ENCODE measurements around the gene LRRC63.
A peak's percentile ranks its signal among the peaks of the same experiment; 100 is the strongest.

Gene LRRC63

DNA sequence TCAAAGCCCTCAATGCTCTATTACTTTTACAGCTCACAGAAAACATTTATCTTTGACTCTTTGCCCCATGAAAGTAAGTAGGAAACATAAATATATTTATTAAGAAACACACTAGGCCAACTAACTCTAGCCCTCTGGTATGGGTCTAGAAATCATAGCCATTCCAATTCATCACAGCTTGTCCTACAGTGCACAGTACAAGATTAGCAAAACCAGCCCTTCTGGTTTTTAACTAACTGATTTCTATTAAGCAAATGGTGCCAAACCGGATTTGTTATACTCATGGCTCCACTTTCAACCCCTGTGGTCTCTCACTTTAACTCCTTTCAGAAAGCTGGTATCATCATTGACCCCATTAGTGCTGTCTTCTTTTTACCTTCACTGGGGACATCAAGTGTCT is 5.6 kb upstream of the LRRC63 start:
- Histone ChIP-seq H2BK12ac (ENCODE audit: low read length) (no peak overlapping the region), H3K9me3 (replicated peaks in 1 of 2; ENCODE audit: control insufficient read depth in 2 of 2, insufficient read depth in 1 of 2, low read depth in 1 of 2, low read length in 2 of 2) (no peaks in the 10 kb centered on the region), H3K23ac (ENCODE audit: low read depth, low read length, poor library complexity) (no peak overlapping the region), H2AFZ (ENCODE audit: low read length) (no peak overlapping the region), H4K8ac (ENCODE audit: low read depth, low read length) (no peak overlapping the region), H3K4me1 (ENCODE audit: control insufficient read depth in 2 of 2, insufficient read depth in 1 of 2, low read depth in 1 of 2, low read length in 2 of 2) (peaks cover 2% of the 10 kb centered on the region in 2 donors), H3K9ac (ENCODE audit: low read depth, low read length, poor library complexity) (no peak overlapping the region), H3K4me2 (ENCODE audit: insufficient read depth, low read length, poor library complexity, severe bottlenecking) (no peak overlapping the region), H3K27me3 (ENCODE audit: control insufficient read depth in 3 of 3, insufficient read depth in 3 of 3, low read depth in 1 of 3, low read length in 3 of 3) (no peaks in the 10 kb centered on the region), H2BK5ac (ENCODE audit: low read length) (no peak overlapping the region), H3K18ac (ENCODE audit: low read length) (no peak overlapping the region), H3K14ac (ENCODE audit: low read length) (no peak overlapping the region), H3K4ac (ENCODE audit: low read length) (no peak overlapping the region), H3K27ac (replicated peaks; ENCODE audit: low read length) (no peak overlapping the region), H3K4me3 (ENCODE audit: low read length in 2 of 2) (no peak overlapping the region), H2AK5ac (ENCODE audit: low read depth, low read length) (no peak overlapping the region), H3K79me1 (ENCODE audit: low read depth, low read length) (no peaks in the 10 kb centered on the region), H3K36me3 (replicated peaks in 1 of 2; ENCODE audit: control insufficient read depth in 2 of 2, insufficient read depth in 2 of 2, low read length in 2 of 2) (no peaks in the 10 kb centered on the region), H2BK15ac (ENCODE audit: low read length) (no peak overlapping the region), H4K91ac (ENCODE audit: low read depth, low read length, poor library complexity) (no peak overlapping the region), H2BK120ac (ENCODE audit: low read depth, low read length) (no peak overlapping the region)
- no CpG with 5 or more reads among the region's 1 CpG for WGBS, 2 donors (ENCODE audit: extremely low coverage in 2 of 2, insufficient read length in 2 of 2, insufficient replicate concordance in 1 of 2)
- DNase-seq (ENCODE audit: low spot score): no peak

DNA sequence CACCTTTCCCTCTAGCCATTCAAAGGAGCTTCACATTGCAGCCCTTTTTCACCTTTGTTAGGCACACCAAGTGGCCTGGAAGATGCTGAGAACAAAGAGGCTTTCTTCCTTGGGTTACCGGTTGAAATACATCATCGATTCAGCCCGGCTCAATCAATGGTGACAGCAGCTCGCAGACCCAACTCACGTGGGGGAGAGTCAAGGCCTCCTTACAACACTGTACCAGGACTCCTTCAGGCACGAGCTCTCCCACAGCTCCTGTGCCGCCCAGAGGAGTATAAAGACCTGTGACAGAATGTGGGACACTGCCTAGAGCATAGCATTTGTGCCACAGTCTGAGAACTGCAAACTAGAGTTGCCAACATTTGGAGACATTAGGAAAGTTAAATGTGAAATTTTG is 3.9 kb upstream of the LRRC63 start:
- Histone ChIP-seq H3K9ac (ENCODE audit: low read depth, low read length, poor library complexity) (no peak overlapping the region), H3K4me2 (ENCODE audit: insufficient read depth, low read length, poor library complexity, severe bottlenecking) (no peak overlapping the region), H3K27ac (replicated peaks; ENCODE audit: low read length) (no peak overlapping the region), H3K36me3 (replicated peaks in 1 of 2; ENCODE audit: control insufficient read depth in 2 of 2, insufficient read depth in 2 of 2, low read length in 2 of 2) (no peaks in the 10 kb centered on the region), H3K4me1 (ENCODE audit: control insufficient read depth in 2 of 2, insufficient read depth in 1 of 2, low read depth in 1 of 2, low read length in 2 of 2) (peaks cover 2 to 5% of the 10 kb centered on the region in 2 donors), H3K9me3 (replicated peaks in 1 of 2; ENCODE audit: control insufficient read depth in 2 of 2, insufficient read depth in 1 of 2, low read depth in 1 of 2, low read length in 2 of 2) (no peaks in the 10 kb centered on the region), H2BK15ac (ENCODE audit: low read length) (no peak overlapping the region), H3K18ac (ENCODE audit: low read length) (no peak overlapping the region), H3K4ac (ENCODE audit: low read length) (no peak overlapping the region), H2BK120ac (ENCODE audit: low read depth, low read length) (no peak overlapping the region), H3K23ac (ENCODE audit: low read depth, low read length, poor library complexity) (no peak overlapping the region), H2AFZ (ENCODE audit: low read length) (peak overlapping the region; percentile 19), H4K8ac (ENCODE audit: low read depth, low read length) (no peak overlapping the region), H2AK5ac (ENCODE audit: low read depth, low read length) (no peak overlapping the region), H3K14ac (ENCODE audit: low read length) (no peak overlapping the region), H2BK5ac (ENCODE audit: low read length) (no peak overlapping the region), H3K4me3 (ENCODE audit: low read length in 2 of 2) (no peak overlapping the region), H4K91ac (ENCODE audit: low read depth, low read length, poor library complexity) (no peak overlapping the region), H3K79me1 (ENCODE audit: low read depth, low read length) (no peaks in the 10 kb centered on the region), H2BK12ac (ENCODE audit: low read length) (no peak overlapping the region), H3K27me3 (ENCODE audit: control insufficient read depth in 3 of 3, insufficient read depth in 3 of 3, low read depth in 1 of 3, low read length in 3 of 3) (peaks cover 0 to 11% (median 0%) of the 10 kb centered on the region in 3 experiments)
- WGBS, 2 donors (ENCODE audit: extremely low coverage in 2 of 2, insufficient read length in 2 of 2, insufficient replicate concordance in 1 of 2): no CpG with 5 or more reads among the region's 7 CpGs
- DNase-seq (ENCODE audit: low spot score): no peak

DNA sequence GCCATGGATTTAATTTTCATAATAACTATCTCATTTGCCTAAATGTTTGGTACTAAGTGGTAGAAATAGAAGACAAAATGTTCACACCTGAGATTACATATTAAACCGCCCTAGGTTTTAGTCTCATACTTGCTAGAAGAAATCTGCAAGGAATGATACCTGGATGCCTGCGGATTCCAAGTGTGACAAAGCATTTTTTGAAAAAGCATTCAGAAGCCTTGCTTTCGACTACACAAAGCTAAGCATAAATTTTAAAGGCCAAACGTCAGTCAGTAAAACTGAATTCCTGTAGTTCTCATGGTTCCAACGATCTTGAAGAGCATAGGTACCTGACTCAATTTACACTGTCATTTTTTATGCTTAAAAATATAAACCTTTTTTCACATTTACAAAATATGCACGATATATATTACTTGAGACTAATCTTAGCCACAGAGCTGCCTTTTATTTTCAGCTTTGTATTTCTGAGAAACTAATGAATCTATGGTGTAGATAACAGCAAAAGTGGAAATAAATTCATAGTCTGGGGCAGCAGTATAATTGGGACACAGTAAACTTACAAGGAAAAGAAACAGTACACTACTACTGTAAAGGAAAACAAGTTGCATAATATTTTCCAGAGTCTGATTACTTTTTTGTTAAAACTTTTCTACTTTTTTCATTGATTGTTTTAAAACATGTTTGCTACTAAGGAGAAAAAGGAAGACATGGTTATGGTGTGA is 1.2 kb upstream of the LRRC63 start:
- no peak overlapping the region for H2BK5ac ChIP-seq (ENCODE audit: low read length)
- H2BK15ac ChIP-seq (ENCODE audit: low read length): no peak overlapping the region
- H4K91ac ChIP-seq (ENCODE audit: low read depth, low read length, poor library complexity): no peak overlapping the region
- peaks cover 0 to 18% (median 0%) of the 10 kb centered on the region in 3 experiments for H3K27me3 ChIP-seq (ENCODE audit: control insufficient read depth in 3 of 3, insufficient read depth in 3 of 3, low read depth in 1 of 3, low read length in 3 of 3)
- H3K4me2 ChIP-seq (ENCODE audit: insufficient read depth, low read length, poor library complexity, severe bottlenecking): no peak overlapping the region
- H3K4ac ChIP-seq (ENCODE audit: low read length): no peak overlapping the region
- H3K14ac ChIP-seq (ENCODE audit: low read length): no peak overlapping the region
- H3K23ac ChIP-seq (ENCODE audit: low read depth, low read length, poor library complexity): no peak overlapping the region
- peaks cover 0 to 5% of the 10 kb centered on the region in 2 donors for H3K4me1 ChIP-seq (ENCODE audit: control insufficient read depth in 2 of 2, insufficient read depth in 1 of 2, low read depth in 1 of 2, low read length in 2 of 2)
- no peak overlapping the region for H3K27ac ChIP-seq (replicated peaks; ENCODE audit: low read length)
- H3K18ac ChIP-seq (ENCODE audit: low read length): no peak overlapping the region
- no peaks in the 10 kb centered on the region for H3K9me3 ChIP-seq (replicated peaks in 1 of 2; ENCODE audit: control insufficient read depth in 2 of 2, insufficient read depth in 1 of 2, low read depth in 1 of 2, low read length in 2 of 2)
- no peak overlapping the region for H2BK120ac ChIP-seq (ENCODE audit: low read depth, low read length)
- H3K4me3 ChIP-seq (ENCODE audit: low read length in 2 of 2): no peak overlapping the region
- peak overlapping the region; percentile 89 for H2AFZ ChIP-seq (ENCODE audit: low read length)
- DNase-seq (ENCODE audit: low spot score): no peak
- no peak overlapping the region for H2AK5ac ChIP-seq (ENCODE audit: low read depth, low read length)
- no peak overlapping the region for H4K8ac ChIP-seq (ENCODE audit: low read depth, low read length)
- no peak overlapping the region for H3K9ac ChIP-seq (ENCODE audit: low read depth, low read length, poor library complexity)
- H2BK12ac ChIP-seq (ENCODE audit: low read length): no peak overlapping the region
- WGBS, 2 donors (ENCODE audit: extremely low coverage in 2 of 2, insufficient read length in 2 of 2, insufficient replicate concordance in 1 of 2): no CpG with 5 or more reads among the region's 6 CpGs
- no peaks in the 10 kb centered on the region for H3K36me3 ChIP-seq (replicated peaks in 1 of 2; ENCODE audit: control insufficient read depth in 2 of 2, insufficient read depth in 2 of 2, low read length in 2 of 2)
- no peaks in the 10 kb centered on the region for H3K79me1 ChIP-seq (ENCODE audit: low read depth, low read length)

DNA sequence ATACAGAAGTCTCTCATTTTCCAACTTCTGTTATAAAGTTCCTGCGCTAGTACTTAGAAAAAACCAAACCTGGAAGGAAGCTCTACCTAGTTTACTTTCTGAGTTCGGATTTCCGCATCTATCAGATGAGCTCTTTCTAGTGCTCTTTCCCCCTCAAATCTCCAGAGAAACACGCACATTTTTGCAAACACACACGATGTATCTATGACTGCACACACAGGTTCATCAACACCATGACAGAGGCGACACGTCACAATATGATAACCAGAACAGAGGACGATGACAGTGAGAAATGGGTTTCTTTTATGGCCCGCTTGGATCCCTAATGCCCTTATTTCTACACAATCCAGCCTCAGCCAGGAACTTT is 629 bp upstream of the LRRC63 start:
- Histone ChIP-seq H4K8ac (ENCODE audit: low read depth, low read length) (no peak overlapping the region), H3K4ac (ENCODE audit: low read length) (no peak overlapping the region), H2BK15ac (ENCODE audit: low read length) (no peak overlapping the region), H4K91ac (ENCODE audit: low read depth, low read length, poor library complexity) (no peak overlapping the region), H3K4me1 (ENCODE audit: control insufficient read depth in 2 of 2, insufficient read depth in 1 of 2, low read depth in 1 of 2, low read length in 2 of 2) (peaks cover 0 to 5% of the 10 kb centered on the region in 2 donors), H2AK5ac (ENCODE audit: low read depth, low read length) (no peak overlapping the region), H3K18ac (ENCODE audit: low read length) (no peak overlapping the region), H3K23ac (ENCODE audit: low read depth, low read length, poor library complexity) (no peak overlapping the region), H3K79me1 (ENCODE audit: low read depth, low read length) (no peaks in the 10 kb centered on the region), H3K9me3 (replicated peaks in 1 of 2; ENCODE audit: control insufficient read depth in 2 of 2, insufficient read depth in 1 of 2, low read depth in 1 of 2, low read length in 2 of 2) (no peaks in the 10 kb centered on the region), H3K14ac (ENCODE audit: low read length) (no peak overlapping the region), H3K9ac (ENCODE audit: low read depth, low read length, poor library complexity) (no peak overlapping the region), H2AFZ (ENCODE audit: low read length) (peak overlapping the region; percentile 89), H2BK120ac (ENCODE audit: low read depth, low read length) (no peak overlapping the region), H3K4me3 (ENCODE audit: low read length in 2 of 2) (peak overlapping the region in 1 of 2 donors; percentile 40), H2BK5ac (ENCODE audit: low read length) (no peak overlapping the region), H3K36me3 (replicated peaks in 1 of 2; ENCODE audit: control insufficient read depth in 2 of 2, insufficient read depth in 2 of 2, low read length in 2 of 2) (no peaks in the 10 kb centered on the region), H3K27me3 (ENCODE audit: control insufficient read depth in 3 of 3, insufficient read depth in 3 of 3, low read depth in 1 of 3, low read length in 3 of 3) (peaks cover 0 to 18% (median 0%) of the 10 kb centered on the region in 3 experiments), H3K4me2 (ENCODE audit: insufficient read depth, low read length, poor library complexity, severe bottlenecking) (peak overlapping the region; percentile 75), H3K27ac (replicated peaks; ENCODE audit: low read length) (no peak overlapping the region), H2BK12ac (ENCODE audit: low read length) (no peak overlapping the region)
- no peak for DNase-seq (ENCODE audit: low spot score)
- no CpG with 5 or more reads among the region's 9 CpGs for WGBS, 2 donors (ENCODE audit: extremely low coverage in 2 of 2, insufficient read length in 2 of 2, insufficient replicate concordance in 1 of 2)
